Kidney epithelial cell (primary cell): Measurements from ENCODE around the gene ABR. TPM values are rescaled to one million over a fixed set of nuclear protein-coding genes. Genes with fewer than 3 reads are reported as not detected.
"Not testable (repeated sequence)": the region's sequence is repeated elsewhere in the genome, so short reads cannot be mapped to it uniquely, and the experiment has no call there.

Source experiments
- DNase-seq: peaks from one replicate; pipeline ENCODE4 v3.0.0-alpha.2; 2010; ENCODE audit warnings: low read depth
- H3K27me3 ChIP-seq: 2 replicates; pipeline ENCODE4 v1.6.0; 2011; ENCODE audit warnings: low read length; ENCODE audit not compliant: control insufficient read depth, insufficient read depth
- H3K36me3 ChIP-seq: 2 replicates; pipeline ENCODE4 v1.5.1; 2011; ENCODE audit warnings: low read length; ENCODE audit not compliant: control insufficient read depth, insufficient read depth
- H3K4me3 ChIP-seq: 2 replicates; pipeline ENCODE4 v1.5.1; 2011; ENCODE audit warnings: low read depth, mild to moderate bottlenecking, control low read depth, low read length
- CTCF ChIP-seq: IDR thresholded peaks from 2 replicates; pipeline ENCODE4 v1.5.1; 2011; ENCODE audit warnings: mild to moderate bottlenecking, moderate library complexity, low read length, control low read depth, inconsistent platforms; ENCODE audit not compliant: insufficient read depth, poor library complexity, severe bottlenecking
- total RNA-seq: library from RNA; depleted of rRNA; stranded (reverse); fragments of >200 nt; gene quantifications from 2 replicates; pipeline ENCODE4 v1.2.3, GENCODE V29; 2015

ABR gene
- total RNA-seq, 1 donor from 2014 or later: 141 TPM

- no peak overlapping the region for H3K4me3 ChIP-seq
- no peak for DNase-seq
- no peaks in the 10 kb centered on the region for H3K27me3 ChIP-seq
- no peak for TF ChIP-seq CTCF
- no peaks in the 10 kb centered on the region for H3K36me3 ChIP-seq
Observed at GRCh38 chr17:1045456-1045855, 134.3 kb downstream of the ABR start.

- DNase-seq, H3K36me3 ChIP-seq, H3K4me3 ChIP-seq, H3K27me3 ChIP-seq: not testable (repeated sequence)
Observed at GRCh38 chr17:1044387-1045009, 135.3 kb downstream of the ABR start.

GRCh38 chr17:1043601-1044251, 136.1 kb downstream of the ABR start:
- Histone ChIP-seq H3K4me3 (no peak overlapping the region), H3K36me3 (no peaks in the 10 kb centered on the region), H3K27me3 (no peaks in the 10 kb centered on the region)
- TF ChIP-seq CTCF: no peak
- DNase-seq: no peak

GRCh38 chr17:1042486-1042885, 137.3 kb downstream of the ABR start:
- Histone ChIP-seq H3K4me3 (no peak overlapping the region), H3K36me3 (no peaks in the 10 kb centered on the region), H3K27me3 (no peaks in the 10 kb centered on the region)
- no peak for DNase-seq
- TF ChIP-seq CTCF: no peak

GRCh38 chr17:1041746-1042145, 138.0 kb downstream of the ABR start:
- Histone ChIP-seq H3K36me3 (no peaks in the 10 kb centered on the region), H3K27me3 (no peaks in the 10 kb centered on the region), H3K4me3 (no peak overlapping the region)
- no peak for TF ChIP-seq CTCF
- no peak for DNase-seq

GRCh38 chr17:1040216-1040600, 139.6 kb downstream of the ABR start:
- no peak for DNase-seq
- no peak for TF ChIP-seq CTCF
- H3K36me3 ChIP-seq: no peaks in the 10 kb centered on the region
- no peak overlapping the region for H3K4me3 ChIP-seq
- H3K27me3 ChIP-seq: no peaks in the 10 kb centered on the region
